ENCODE results near the gene CACFD1. TPM values are rescaled to one million over a fixed set of nuclear protein-coding genes. Genes with fewer than 3 reads are reported as not detected.

CACFD1 gene
- total RNA-seq, 2 donors from 2014 or later: 19.2 to 25.4 TPM

GRCh38 chr9:133470427-133470924 is 10.7 kb downstream of the CACFD1 start:
- Histone ChIP-seq H3K27ac (peak overlapping the region in 2 of 4 donors; percentile 29), H3K4me1 (peaks cover 9% of the 10 kb centered on the region), H3K4me3 (no peak overlapping the region), H3K9me3 (no peaks in the 10 kb centered on the region), H3K36me3 (replicated peaks in 1 of 2; ENCODE audit: insufficient read depth in 1 of 2, low read depth in 2 of 2) (no peaks in the 10 kb centered on the region), H3K27me3 (no peaks in the 10 kb centered on the region)
- DNase-seq (no peak), ATAC-seq (no peak)
- WGBS, 2 donors: 68 to 84% methylated on average over 5 to 16 of the region's 16 CpGs
- TF ChIP-seq, protein P1, sequence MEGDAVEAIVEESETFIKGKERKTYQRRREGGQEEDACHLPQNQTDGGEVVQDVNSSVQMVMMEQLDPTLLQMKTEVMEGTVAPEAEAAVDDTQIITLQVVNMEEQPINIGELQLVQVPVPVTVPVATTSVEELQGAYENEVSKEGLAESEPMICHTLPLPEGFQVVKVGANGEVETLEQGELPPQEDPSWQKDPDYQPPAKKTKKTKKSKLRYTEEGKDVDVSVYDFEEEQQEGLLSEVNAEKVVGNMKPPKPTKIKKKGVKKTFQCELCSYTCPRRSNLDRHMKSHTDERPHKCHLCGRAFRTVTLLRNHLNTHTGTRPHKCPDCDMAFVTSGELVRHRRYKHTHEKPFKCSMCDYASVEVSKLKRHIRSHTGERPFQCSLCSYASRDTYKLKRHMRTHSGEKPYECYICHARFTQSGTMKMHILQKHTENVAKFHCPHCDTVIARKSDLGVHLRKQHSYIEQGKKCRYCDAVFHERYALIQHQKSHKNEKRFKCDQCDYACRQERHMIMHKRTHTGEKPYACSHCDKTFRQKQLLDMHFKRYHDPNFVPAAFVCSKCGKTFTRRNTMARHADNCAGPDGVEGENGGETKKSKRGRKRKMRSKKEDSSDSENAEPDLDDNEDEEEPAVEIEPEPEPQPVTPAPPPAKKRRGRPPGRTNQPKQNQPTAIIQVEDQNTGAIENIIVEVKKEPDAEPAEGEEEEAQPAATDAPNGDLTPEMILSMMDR (IDR thresholded peaks at IDR 0.05): no peak
- TF ChIP-seq POLR2A (IDR thresholded peaks at IDR 0.05): no peak
- intact Hi-C loops (cut with DNase I): no loop called here

- Histone ChIP-seq H3K27ac (peak overlapping the region in 1 of 4 donors; percentile 29), H3K27me3 (no peaks in the 10 kb centered on the region), H3K4me3 (no peak overlapping the region), H3K36me3 (replicated peaks in 1 of 2; ENCODE audit: insufficient read depth in 1 of 2, low read depth in 2 of 2) (no peaks in the 10 kb centered on the region), H3K4me1 (peaks cover 9% of the 10 kb centered on the region), H3K9me3 (no peaks in the 10 kb centered on the region)
- DNase-seq (no peak), ATAC-seq (peak; percentile 8)
- intact Hi-C loops (cut with DNase I): no loop called here
- WGBS, 2 donors: 58 to 72% methylated on average over 5 to 7 of the region's 7 CpGs
- no peak for TF ChIP-seq POLR2A (IDR thresholded peaks at IDR 0.05)
- TF ChIP-seq, protein P1 (IDR thresholded peaks at IDR 0.05): no peak
These were observed 11.2 kb downstream of the CACFD1 start for GRCh38 chr9:133470988-133471387.

GRCh38 chr9:133471551-133472276 is 11.9 kb downstream of the CACFD1 start:
- 57 to 59% methylated on average over 9 to 27 of the region's 27 CpGs for WGBS, 2 donors
- Histone ChIP-seq H3K36me3 (replicated peaks in 1 of 2; ENCODE audit: insufficient read depth in 1 of 2, low read depth in 2 of 2) (no peaks in the 10 kb centered on the region), H3K27ac (no peak overlapping the region), H3K9me3 (no peaks in the 10 kb centered on the region), H3K4me1 (peaks cover 9% of the 10 kb centered on the region), H3K27me3 (no peaks in the 10 kb centered on the region), H3K4me3 (no peak overlapping the region)
- DNase-seq (no peak), ATAC-seq (no peak)
- TF ChIP-seq, protein P1 (IDR thresholded peaks at IDR 0.05): no peak
- TF ChIP-seq POLR2A (IDR thresholded peaks at IDR 0.05): no peak
- intact Hi-C loops (cut with DNase I): no loop called here

- WGBS, 2 donors: 58 to 69% methylated on average over 8 to 11 of the region's 11 CpGs
- no peak for DNase-seq
- Histone ChIP-seq H3K4me3 (no peak overlapping the region), H3K9me3 (no peaks in the 10 kb centered on the region), H3K36me3 (replicated peaks in 1 of 2; ENCODE audit: insufficient read depth in 1 of 2, low read depth in 2 of 2) (no peaks in the 10 kb centered on the region), H3K27me3 (no peaks in the 10 kb centered on the region), H3K4me1 (peaks cover 7% of the 10 kb centered on the region), H3K27ac (no peak overlapping the region)
- intact Hi-C loops (cut with DNase I): no loop called here
- no peak for ATAC-seq
- TF ChIP-seq POLR2A (IDR thresholded peaks at IDR 0.05): no peak
- TF ChIP-seq, protein P1 (IDR thresholded peaks at IDR 0.05): no peak
These were observed 12.5 kb downstream of the CACFD1 start for GRCh38 chr9:133472277-133472645.

Measured in body of pancreas (tissue), 4 donors.